ENCODE results near the gene ADAM8.

DNA sequence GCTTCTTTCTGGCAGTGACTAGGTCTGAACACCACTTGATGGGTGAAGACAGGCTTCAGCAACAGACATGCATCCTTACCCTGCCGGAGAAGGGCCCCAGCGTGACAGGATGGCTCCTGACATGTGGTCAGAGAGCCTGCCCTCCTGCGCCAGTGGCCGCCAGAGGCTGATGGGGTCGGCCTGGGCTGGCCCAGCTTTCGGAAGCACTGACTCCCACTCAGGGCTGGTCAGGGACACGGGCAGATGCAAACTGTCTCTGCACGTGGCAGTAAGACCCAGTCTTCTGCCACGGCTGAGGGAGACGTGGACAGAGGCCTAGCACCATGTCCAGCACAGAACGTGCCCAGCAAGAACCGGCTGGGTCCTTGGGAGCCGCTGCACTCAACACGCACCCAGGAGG, 21.8 kb upstream of the ADAM8 start:
- TF ChIP-seq TAF1 (IDR thresholded peaks at IDR 0.05; ENCODE audit: low read depth), result no peak
- no peak for TF ChIP-seq RAD21 (conservative IDR thresholded peaks at IDR 0.05)
